Stimulated activated naive CD8-positive, alpha-beta T cell treated with anti-CD3 and anti-CD28 coated beads, Interleukin-15, amount 100 ng/mL, for 72 hours (primary cell): ENCODE results near the gene ZNF407.

Experiments used
- ATAC-seq: fragments of 150-1000 bp; cut with Tn5 transposase; 2 replicates; pipeline ENCODE4 v1.10.0; 2021; ENCODE audit warnings: mild to moderate bottlenecking, moderate library complexity
- DNase-seq, 2 donors: peaks; one replicate each; pipeline ENCODE4 v3.0.0; 2021 to 2022
- H3K27ac Mint-ChIP-seq, 2 donors: one replicate each; pipeline ENCODE4 v1.8.0; 2022; ENCODE audit warnings: mild to moderate bottlenecking in 2 of 2, mixed read lengths in 2 of 2, moderate library complexity in 2 of 2
- H3K27me3 Mint-ChIP-seq: one replicate; pipeline ENCODE4 v1.8.0; 2022; ENCODE audit warnings: mixed read lengths
- H3K4me1 Mint-ChIP-seq: one replicate; pipeline ENCODE4 v1.8.0; 2022; ENCODE audit warnings: mild to moderate bottlenecking, mixed read lengths
- H3K4me3 Mint-ChIP-seq, 2 donors: one replicate each; pipeline ENCODE4 v1.8.0; 2022; ENCODE audit warnings: mild to moderate bottlenecking in 2 of 2, mixed read lengths in 2 of 2, moderate library complexity in 1 of 2
- H3K9me3 Mint-ChIP-seq, 2 donors: one replicate each; pipeline ENCODE4 v1.8.0; 2022; ENCODE audit warnings: mixed read lengths in 2 of 2

The ZNF407 gene

GRCh38 chr18:74742573-74743243 is 145.0 kb downstream of the ZNF407 start:
- no peak for ATAC-seq
- Mint-ChIP-seq H3K27me3 (no peaks in the 10 kb centered on the region), H3K4me3 (no peak overlapping the region), H3K9me3 (no peaks in the 10 kb centered on the region), H3K27ac (no peak overlapping the region), H3K4me1 (no peaks in the 10 kb centered on the region)
- no peak for DNase-seq

- Mint-ChIP-seq H3K27me3 (no peaks in the 10 kb centered on the region), H3K9me3 (no peaks in the 10 kb centered on the region), H3K27ac (no peak overlapping the region), H3K4me1 (no peaks in the 10 kb centered on the region), H3K4me3 (no peak overlapping the region)
- DNase-seq (no peak), ATAC-seq (no peak)
These were observed 148.1 kb downstream of the ZNF407 start for GRCh38 chr18:74745633-74746403.

- Mint-ChIP-seq H3K4me3 (no peak overlapping the region), H3K4me1 (no peaks in the 10 kb centered on the region), H3K27me3 (no peaks in the 10 kb centered on the region), H3K9me3 (no peaks in the 10 kb centered on the region), H3K27ac (peak overlapping the region in 1 of 2 donors; percentile 4)
- ATAC-seq (no peak), DNase-seq (no peak)
These were observed 151.1 kb downstream of the ZNF407 start for GRCh38 chr18:74748809-74749208.

GRCh38 chr18:74758995-74759394 is 161.3 kb downstream of the ZNF407 start:
- Mint-ChIP-seq H3K4me3 (no peak overlapping the region), H3K4me1 (no peaks in the 10 kb centered on the region), H3K27me3 (no peaks in the 10 kb centered on the region), H3K9me3 (peaks cover 8 to 19% of the 10 kb centered on the region in 2 donors), H3K27ac (no peak overlapping the region)
- no peak for DNase-seq
- ATAC-seq, result no peak

- H3K9me3 Mint-ChIP-seq, result peaks cover 5 to 22% of the 10 kb centered on the region in 2 donors
- no peak overlapping the region for H3K27ac Mint-ChIP-seq
- no peaks in the 10 kb centered on the region for H3K4me1 Mint-ChIP-seq
- DNase-seq (no peak), ATAC-seq (no peak)
- H3K27me3 Mint-ChIP-seq, result no peaks in the 10 kb centered on the region
- no peak overlapping the region for H3K4me3 Mint-ChIP-seq
These were observed 162.4 kb downstream of the ZNF407 start for GRCh38 chr18:74760026-74760425.

- no peak for DNase-seq
- Mint-ChIP-seq H3K27ac (no peak overlapping the region), H3K4me3 (no peak overlapping the region), H3K9me3 (peaks cover under 1 to 22% of the 10 kb centered on the region in 2 donors), H3K4me1 (no peaks in the 10 kb centered on the region), H3K27me3 (no peaks in the 10 kb centered on the region)
- no peak for ATAC-seq
These were observed 162.8 kb downstream of the ZNF407 start for GRCh38 chr18:74760436-74760835.

GRCh38 chr18:74766251-74766650 is 168.6 kb downstream of the ZNF407 start:
- H3K4me1 Mint-ChIP-seq, result no peaks in the 10 kb centered on the region
- ATAC-seq, result no peak
- no peak overlapping the region for H3K4me3 Mint-ChIP-seq
- peaks cover 0 to 4% of the 10 kb centered on the region in 2 donors for H3K9me3 Mint-ChIP-seq
- H3K27ac Mint-ChIP-seq, result no peak overlapping the region
- no peaks in the 10 kb centered on the region for H3K27me3 Mint-ChIP-seq
- no peak for DNase-seq

GRCh38 chr18:74768096-74768495 is 170.4 kb downstream of the ZNF407 start:
- Mint-ChIP-seq H3K4me3 (no peak overlapping the region), H3K27ac (no peak overlapping the region), H3K9me3 (peaks cover 0 to 4% of the 10 kb centered on the region in 2 donors), H3K4me1 (peaks cover 6% of the 10 kb centered on the region), H3K27me3 (no peaks in the 10 kb centered on the region)
- DNase-seq, result no peak
- no peak for ATAC-seq

GRCh38 chr18:74773171-74773624 is 175.5 kb downstream of the ZNF407 start:
- Mint-ChIP-seq H3K27ac (no peak overlapping the region), H3K4me1 (peaks cover 6% of the 10 kb centered on the region), H3K4me3 (no peak overlapping the region), H3K27me3 (no peaks in the 10 kb centered on the region), H3K9me3 (no peaks in the 10 kb centered on the region)
- DNase-seq (no peak), ATAC-seq (no peak)

- Mint-ChIP-seq H3K27ac (no peak overlapping the region), H3K4me1 (peaks cover 6% of the 10 kb centered on the region), H3K27me3 (no peaks in the 10 kb centered on the region), H3K4me3 (no peak overlapping the region), H3K9me3 (no peaks in the 10 kb centered on the region)
- no peak for ATAC-seq
- DNase-seq, result no peak
These were observed 176.8 kb downstream of the ZNF407 start for GRCh38 chr18:74774486-74774885.

- DNase-seq (no peak), ATAC-seq (no peak)
- H3K9me3 Mint-ChIP-seq, result no peaks in the 10 kb centered on the region
- no peak overlapping the region for H3K27ac Mint-ChIP-seq
- no peaks in the 10 kb centered on the region for H3K27me3 Mint-ChIP-seq
- peaks cover 6% of the 10 kb centered on the region for H3K4me1 Mint-ChIP-seq
- H3K4me3 Mint-ChIP-seq, result no peak overlapping the region
These were observed 177.6 kb downstream of the ZNF407 start for GRCh38 chr18:74775239-74775638.

- ATAC-seq (no peak), DNase-seq (no peak)
- Mint-ChIP-seq H3K9me3 (no peaks in the 10 kb centered on the region), H3K27ac (no peak overlapping the region), H3K4me1 (no peaks in the 10 kb centered on the region), H3K27me3 (no peaks in the 10 kb centered on the region), H3K4me3 (no peak overlapping the region)
These were observed 180.6 kb downstream of the ZNF407 start for GRCh38 chr18:74778191-74778847.

GRCh38 chr18:74784752-74785151 is 187.1 kb downstream of the ZNF407 start:
- Mint-ChIP-seq H3K9me3 (no peaks in the 10 kb centered on the region), H3K27me3 (no peaks in the 10 kb centered on the region), H3K4me3 (no peak overlapping the region), H3K27ac (no peak overlapping the region), H3K4me1 (no peaks in the 10 kb centered on the region)
- ATAC-seq, result no peak
- no peak for DNase-seq

- Mint-ChIP-seq H3K9me3 (no peaks in the 10 kb centered on the region), H3K27ac (no peak overlapping the region), H3K4me1 (no peaks in the 10 kb centered on the region), H3K4me3 (no peak overlapping the region), H3K27me3 (no peaks in the 10 kb centered on the region)
- ATAC-seq, result no peak
- no peak for DNase-seq
These were observed 188.0 kb downstream of the ZNF407 start for GRCh38 chr18:74785632-74786031.

- H3K4me1 Mint-ChIP-seq, result no peaks in the 10 kb centered on the region
- no peaks in the 10 kb centered on the region for H3K27me3 Mint-ChIP-seq
- no peaks in the 10 kb centered on the region for H3K9me3 Mint-ChIP-seq
- H3K4me3 Mint-ChIP-seq, result no peak overlapping the region
- DNase-seq, result no peak
- no peak for ATAC-seq
- no peak overlapping the region for H3K27ac Mint-ChIP-seq
These were observed 191.0 kb downstream of the ZNF407 start for GRCh38 chr18:74788657-74789056.

GRCh38 chr18:74789078-74789477 is 191.4 kb downstream of the ZNF407 start:
- Mint-ChIP-seq H3K4me3 (no peak overlapping the region), H3K9me3 (no peaks in the 10 kb centered on the region), H3K4me1 (no peaks in the 10 kb centered on the region), H3K27me3 (no peaks in the 10 kb centered on the region), H3K27ac (no peak overlapping the region)
- no peak for DNase-seq
- no peak for ATAC-seq
